ENCODE measurements around the gene FYB2. TPM values are rescaled to one million over a fixed set of nuclear protein-coding genes. Genes with fewer than 3 reads are reported as not detected.

FYB2 gene, protein sequence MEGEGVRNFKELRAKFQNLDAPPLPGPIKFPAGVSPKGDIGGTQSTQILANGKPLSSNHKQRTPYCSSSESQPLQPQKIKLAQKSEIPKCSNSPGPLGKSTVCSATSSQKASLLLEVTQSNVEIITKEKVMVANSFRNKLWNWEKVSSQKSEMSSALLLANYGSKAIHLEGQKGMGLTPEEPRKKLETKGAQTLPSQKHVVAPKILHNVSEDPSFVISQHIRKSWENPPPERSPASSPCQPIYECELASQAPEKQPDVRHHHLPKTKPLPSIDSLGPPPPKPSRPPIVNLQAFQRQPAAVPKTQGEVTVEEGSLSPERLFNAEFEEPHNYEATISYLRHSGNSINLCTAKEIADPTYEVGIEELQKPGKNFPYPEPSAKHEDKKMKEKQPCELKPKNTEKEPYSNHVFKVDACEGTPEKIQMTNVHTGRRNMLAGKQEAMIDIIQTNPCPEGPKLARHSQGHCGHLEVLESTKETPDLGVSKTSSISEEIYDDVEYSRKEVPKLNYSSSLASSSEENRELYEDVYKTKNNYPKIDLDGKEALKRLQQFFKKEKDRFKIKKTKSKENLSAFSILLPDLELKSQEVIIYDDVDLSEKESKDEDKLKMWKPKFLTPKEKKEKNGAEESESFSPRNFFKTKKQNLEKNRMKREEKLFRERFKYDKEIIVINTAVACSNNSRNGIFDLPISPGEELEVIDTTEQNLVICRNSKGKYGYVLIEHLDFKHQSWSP
- not detected for total RNA-seq

DNA sequence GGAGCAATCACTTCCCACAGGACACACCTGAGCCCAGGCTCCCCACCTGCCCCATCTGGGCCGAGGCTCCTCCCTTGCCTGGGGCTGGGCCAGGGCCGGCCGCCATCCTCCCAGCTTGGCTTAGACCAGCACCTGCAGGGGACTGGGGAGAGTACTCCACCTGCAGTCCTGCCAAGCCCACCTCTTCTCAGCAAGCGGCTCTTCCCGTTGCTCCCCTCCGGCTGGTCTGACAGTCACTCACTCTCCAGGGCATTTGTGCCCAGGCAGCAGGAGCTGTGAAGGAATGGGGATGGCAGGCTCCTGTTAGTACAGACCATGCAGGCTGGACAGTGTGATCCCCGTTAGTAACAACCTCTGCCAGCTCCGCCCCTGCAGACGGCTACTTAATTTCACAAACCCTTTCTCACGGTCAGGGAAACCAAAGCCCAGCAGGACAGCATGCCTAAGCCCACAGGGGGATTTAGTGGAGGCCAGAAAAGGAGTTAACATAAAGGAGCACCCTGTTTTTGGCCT is at the start of gene FYB2:
FYB2 (minus strand) TSS at position 18 of the 513 bp plus-strand sequence. CDS start 114 bp downstream, outside the sequence.
- H3K36me3 Mint-ChIP-seq, result no peaks in the 10 kb centered on the region
- no peak for DNase-seq
- H3K27me3 Mint-ChIP-seq, result peaks cover 8% of the 10 kb centered on the region
- intact Hi-C loops (cut with micrococcal nuclease), result no loop called here
- H3K4me1 Mint-ChIP-seq (ENCODE audit: low read depth), result no peaks in the 10 kb centered on the region
- H3K27ac Mint-ChIP-seq, result no peak within 1 kb of the TSS
- POLR2A ChIA-PET, result no interaction called here
- H3K9me3 Mint-ChIP-seq, result no peaks in the 10 kb centered on the region
- H3K4me3 Mint-ChIP-seq, result no peak within 1 kb of the TSS
- CTCF ChIA-PET, result no interaction called here

DNA sequence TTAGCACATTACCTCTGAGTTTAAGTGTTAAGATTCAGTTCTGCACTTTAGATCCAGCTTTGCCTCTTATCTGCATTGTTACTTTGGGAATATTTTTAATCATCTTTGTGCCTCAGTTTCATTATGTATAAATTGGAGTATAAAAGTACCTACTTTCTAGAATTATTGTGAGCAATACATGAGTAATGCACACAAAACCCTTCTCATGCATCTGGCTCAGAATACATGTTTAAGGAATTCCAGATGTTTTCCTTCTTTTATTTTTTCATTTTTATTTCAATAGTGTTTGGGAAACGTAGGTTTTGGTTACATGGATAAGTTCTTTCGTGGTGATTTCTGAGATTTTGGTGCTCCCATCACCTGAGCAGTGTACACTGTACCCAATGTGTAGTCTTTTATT is 49.6 kb upstream of the FYB2 start:
- POLR2A ChIA-PET, result no interaction called here
- no peak for DNase-seq
- intact Hi-C loops (cut with micrococcal nuclease), result no loop called here
- H3K4me3 Mint-ChIP-seq, result no peak overlapping the region
- peaks cover 8% of the 10 kb centered on the region for H3K27me3 Mint-ChIP-seq
- H3K9me3 Mint-ChIP-seq, result no peaks in the 10 kb centered on the region
- CTCF ChIA-PET, result no interaction called here
- H3K27ac Mint-ChIP-seq, result no peak overlapping the region
- no peaks in the 10 kb centered on the region for H3K36me3 Mint-ChIP-seq
- H3K4me1 Mint-ChIP-seq (ENCODE audit: low read depth), result no peaks in the 10 kb centered on the region

DNA sequence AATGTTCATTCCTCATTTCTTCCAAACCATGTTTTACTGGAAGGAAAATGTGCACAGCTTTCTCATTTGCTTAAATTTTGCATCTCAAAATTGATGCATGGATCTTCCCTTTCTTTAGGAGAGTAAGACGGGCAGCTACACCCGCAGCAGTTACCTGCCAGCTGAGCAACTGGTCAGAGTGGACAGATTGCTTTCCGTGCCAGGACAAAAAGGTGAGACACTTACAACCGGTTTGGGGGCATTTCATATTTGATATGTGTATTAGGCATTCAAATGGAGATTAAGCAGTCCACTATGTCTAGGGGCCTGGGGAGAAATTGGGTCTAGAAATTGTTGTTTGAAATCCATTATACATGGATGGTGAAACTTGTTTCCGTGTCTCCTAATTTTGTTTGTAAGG is 48.3 kb upstream of the FYB2 start:
- Mint-ChIP-seq H3K9me3 (no peaks in the 10 kb centered on the region), H3K4me1 (ENCODE audit: low read depth) (no peaks in the 10 kb centered on the region), H3K27ac (no peak overlapping the region), H3K27me3 (peaks cover 6% of the 10 kb centered on the region), H3K36me3 (no peaks in the 10 kb centered on the region), H3K4me3 (no peak overlapping the region)
- no peak for DNase-seq
- ChIA-PET CTCF (no interaction called here), POLR2A (no interaction called here)
- intact Hi-C loops (cut with micrococcal nuclease), result no loop called here

DNA sequence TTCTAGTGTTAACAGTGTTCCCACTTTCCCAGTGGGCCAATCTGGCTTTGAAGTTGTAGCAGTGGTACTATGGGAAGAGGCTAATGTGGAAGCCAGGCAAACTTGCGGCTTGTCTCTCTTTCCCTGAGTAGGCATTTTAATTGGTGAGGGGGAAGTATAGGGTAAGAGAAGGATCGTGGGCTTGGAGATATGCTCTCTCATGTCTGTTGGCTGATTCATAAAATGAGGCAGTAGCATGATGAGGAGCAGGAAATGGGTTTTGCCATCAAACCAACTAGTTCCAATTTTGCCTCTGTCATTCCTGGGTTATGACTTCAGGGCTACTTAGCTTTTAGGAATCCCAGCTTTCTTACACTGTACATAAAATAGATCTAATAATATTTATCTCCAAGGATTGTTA is 47.5 kb upstream of the FYB2 start:
- DNase-seq, result no peak
- POLR2A ChIA-PET, result no interaction called here
- Mint-ChIP-seq H3K4me3 (no peak overlapping the region), H3K27ac (no peak overlapping the region), H3K36me3 (no peaks in the 10 kb centered on the region), H3K27me3 (peaks cover 5% of the 10 kb centered on the region), H3K9me3 (no peaks in the 10 kb centered on the region), H3K4me1 (ENCODE audit: low read depth) (no peaks in the 10 kb centered on the region)
- CTCF ChIA-PET, result no interaction called here
- intact Hi-C loops (cut with micrococcal nuclease), result no loop called here

DNA sequence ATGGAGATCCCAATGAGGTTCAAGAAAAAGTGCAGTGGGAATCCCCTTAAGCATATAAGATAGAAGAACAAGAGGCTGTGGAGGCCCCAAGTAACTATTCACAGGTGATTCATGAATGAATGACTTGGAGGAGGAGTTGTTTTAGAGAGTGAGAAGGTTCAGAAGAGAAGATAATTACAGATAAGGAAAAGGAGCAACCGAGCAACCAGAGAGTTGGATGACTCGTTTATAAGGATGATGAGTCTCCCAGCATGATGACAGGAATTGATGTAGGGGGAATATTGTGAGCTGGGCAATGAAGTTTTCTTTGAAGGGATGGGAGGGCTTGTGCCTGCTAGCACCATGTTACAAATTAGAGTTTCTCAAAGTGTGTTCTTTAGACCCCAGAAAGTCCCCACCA is 45.2 kb upstream of the FYB2 start:
- intact Hi-C loops (cut with micrococcal nuclease), result no loop called here
- no peaks in the 10 kb centered on the region for H3K4me1 Mint-ChIP-seq (ENCODE audit: low read depth)
- no peak overlapping the region for H3K4me3 Mint-ChIP-seq
- ChIA-PET POLR2A (no interaction called here), CTCF (no interaction called here)
- no peaks in the 10 kb centered on the region for H3K36me3 Mint-ChIP-seq
- H3K9me3 Mint-ChIP-seq, result no peaks in the 10 kb centered on the region
- no peak for DNase-seq
- H3K27me3 Mint-ChIP-seq, result peaks cover 3% of the 10 kb centered on the region
- H3K27ac Mint-ChIP-seq, result no peak overlapping the region

DNA sequence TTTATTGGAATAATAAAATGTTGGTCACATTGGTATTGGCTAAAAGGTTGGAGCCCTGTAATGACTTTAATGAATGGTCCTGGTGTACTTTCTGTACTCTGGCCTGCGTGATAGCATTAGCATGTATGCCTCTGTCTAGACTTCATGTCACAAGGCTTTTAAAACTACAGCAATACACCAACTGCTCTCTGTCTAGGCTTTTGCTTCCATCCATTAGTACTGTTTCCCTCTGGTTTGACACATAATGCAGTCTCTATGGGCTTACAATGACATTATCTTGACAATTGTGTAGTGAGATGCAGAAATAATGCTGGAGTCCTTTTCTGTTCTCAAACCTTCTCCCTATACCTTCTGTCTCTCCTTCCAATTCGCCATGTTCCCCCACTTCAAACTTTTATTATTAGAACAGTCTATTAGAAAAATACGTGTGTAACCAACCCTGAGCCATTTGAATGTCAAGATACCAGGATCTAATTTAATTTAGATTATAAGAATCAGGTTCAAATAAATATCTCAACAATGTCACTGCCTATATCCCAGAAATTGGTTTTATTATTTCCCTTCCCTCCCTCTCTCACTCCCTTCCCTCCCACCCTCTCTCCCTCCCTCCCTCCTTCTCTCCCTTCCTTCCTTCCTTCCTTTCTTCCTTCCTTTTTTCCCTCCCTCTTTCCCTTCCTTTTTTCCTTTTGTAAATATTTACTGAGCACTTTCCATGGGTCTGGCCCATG is 44.2 kb upstream of the FYB2 start:
- intact Hi-C loops (cut with micrococcal nuclease), result no loop called here
- Mint-ChIP-seq H3K36me3 (no peaks in the 10 kb centered on the region), H3K27me3 (peaks cover 3% of the 10 kb centered on the region), H3K9me3 (no peaks in the 10 kb centered on the region), H3K4me1 (ENCODE audit: low read depth) (no peaks in the 10 kb centered on the region), H3K27ac (no peak overlapping the region), H3K4me3 (no peak overlapping the region)
- DNase-seq, result no peak
- CTCF ChIA-PET, result no interaction called here
- POLR2A ChIA-PET, result no interaction called here

DNA sequence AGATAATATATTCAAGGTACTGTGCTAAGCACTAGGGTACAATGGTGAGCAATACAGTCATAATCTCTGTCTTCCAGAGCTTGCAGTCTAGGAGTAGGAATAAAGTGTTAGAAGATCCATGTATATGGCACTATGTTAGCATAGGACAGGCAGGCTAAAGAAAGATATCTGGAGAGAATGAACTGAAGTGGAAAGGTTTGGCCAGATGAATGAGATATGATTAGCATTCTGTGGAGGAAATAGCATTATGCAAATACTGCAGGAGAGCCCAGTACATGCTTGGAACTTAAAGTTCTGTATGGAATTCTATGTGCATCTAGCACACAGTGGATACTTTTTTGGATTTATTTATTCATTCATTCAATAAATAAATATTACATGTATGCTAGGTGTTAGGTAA is 40.1 kb upstream of the FYB2 start:
- POLR2A ChIA-PET, result no interaction called here
- CTCF ChIA-PET, result no interaction called here
- Mint-ChIP-seq H3K9me3 (no peaks in the 10 kb centered on the region), H3K4me3 (no peak overlapping the region), H3K4me1 (ENCODE audit: low read depth) (no peaks in the 10 kb centered on the region), H3K27me3 (peaks cover 2% of the 10 kb centered on the region), H3K27ac (no peak overlapping the region), H3K36me3 (no peaks in the 10 kb centered on the region)
- DNase-seq, result no peak
- intact Hi-C loops (cut with micrococcal nuclease), result no loop called here

DNA sequence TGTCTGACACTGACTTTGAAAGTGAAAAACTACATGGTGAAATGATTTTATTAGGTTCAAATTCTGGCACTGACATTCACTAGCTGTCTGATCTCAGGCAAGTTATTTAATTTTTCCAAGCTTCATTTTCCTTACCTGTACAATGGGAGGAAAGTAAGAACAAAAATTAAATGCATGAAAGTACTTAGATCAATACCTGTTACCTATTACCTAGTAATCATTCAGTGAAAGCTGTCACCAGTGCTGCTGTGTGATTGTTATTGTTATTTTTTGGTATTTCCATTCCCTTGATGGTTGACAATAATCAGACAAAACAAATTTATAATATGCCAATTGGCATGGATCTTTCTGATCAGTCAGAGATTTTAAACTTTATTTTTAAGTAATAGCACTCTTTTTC is 37.0 kb upstream of the FYB2 start:
- Mint-ChIP-seq H3K4me1 (ENCODE audit: low read depth) (no peaks in the 10 kb centered on the region), H3K9me3 (no peaks in the 10 kb centered on the region), H3K36me3 (no peaks in the 10 kb centered on the region), H3K27me3 (peaks cover 2% of the 10 kb centered on the region), H3K4me3 (no peak overlapping the region), H3K27ac (no peak overlapping the region)
- DNase-seq, result no peak
- ChIA-PET POLR2A (no interaction called here), CTCF (no interaction called here)
- intact Hi-C loops (cut with micrococcal nuclease), result no loop called here

DNA sequence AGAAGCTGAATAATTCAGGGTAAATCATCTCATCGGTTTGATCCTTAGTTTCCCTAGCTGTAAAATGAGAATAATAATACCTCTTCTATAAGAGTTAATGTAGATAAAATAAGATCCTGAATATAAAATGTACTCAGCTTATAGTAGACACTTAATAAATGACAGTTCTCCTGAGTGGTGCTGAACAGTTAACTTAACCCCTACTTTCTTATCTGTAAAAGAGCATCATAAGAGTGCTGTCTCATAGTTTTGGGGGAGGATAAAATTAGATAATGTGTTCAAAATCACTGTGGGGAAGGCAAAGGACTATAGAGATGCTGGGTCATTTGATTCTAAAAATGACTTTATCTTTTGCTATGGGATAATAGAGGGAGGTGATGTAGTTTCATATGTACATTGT is 36.0 kb upstream of the FYB2 start:
- ChIA-PET POLR2A (no interaction called here), CTCF (interaction anchor here (0.8 kb wide), 1 partner anchor 34 kb away, joined by 3 read pairs; no protein-coding TSS in a partner anchor)
- H3K27me3 Mint-ChIP-seq, result peaks cover 2% of the 10 kb centered on the region
- no peak overlapping the region for H3K4me3 Mint-ChIP-seq
- H3K4me1 Mint-ChIP-seq (ENCODE audit: low read depth), result no peaks in the 10 kb centered on the region
- no peaks in the 10 kb centered on the region for H3K36me3 Mint-ChIP-seq
- no peak for DNase-seq
- no peak overlapping the region for H3K27ac Mint-ChIP-seq
- H3K9me3 Mint-ChIP-seq, result no peaks in the 10 kb centered on the region
- intact Hi-C loops (cut with micrococcal nuclease), result no loop called here

DNA sequence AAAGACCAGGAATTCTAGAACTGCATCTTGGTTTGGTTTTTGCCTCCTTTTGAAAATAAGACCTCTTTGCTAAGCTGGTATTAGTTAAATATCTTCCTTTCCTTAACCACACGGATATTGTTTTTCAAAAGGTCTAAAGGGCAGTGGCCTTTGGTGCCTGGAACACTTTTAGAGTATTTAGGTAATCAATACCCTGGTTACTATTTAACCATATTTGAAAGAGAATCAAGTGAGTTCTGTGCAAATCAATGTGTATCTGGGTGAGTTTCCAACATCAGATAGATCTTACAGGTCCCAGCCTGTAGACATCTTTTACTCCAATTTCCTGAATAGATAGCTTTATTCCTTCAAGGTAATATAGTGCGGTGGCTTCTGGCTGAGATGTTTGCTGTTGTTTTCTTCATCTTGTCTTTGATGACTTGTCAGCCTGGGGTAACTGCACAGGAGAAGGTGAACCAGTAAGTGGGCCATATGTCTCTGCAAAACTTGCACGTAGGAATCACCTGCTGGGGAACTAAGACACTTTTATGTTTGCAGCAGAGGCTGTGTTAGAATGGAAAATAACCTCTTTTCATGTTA is 35.4 kb upstream of the FYB2 start, which contains the start of gene C8A:
C8A (plus strand) TSS at position 277 of the 579 bp plus-strand sequence; CDS start at position 382, 105 bp downstream.
- intact Hi-C loops (cut with micrococcal nuclease), result no loop called here
- POLR2A ChIA-PET, result no interaction called here
- CTCF ChIA-PET, result no interaction called here
- DNase-seq, result no peak
- no peak within 1 kb of the TSS for H3K4me3 Mint-ChIP-seq
- H3K4me1 Mint-ChIP-seq (ENCODE audit: low read depth), result no peaks in the 10 kb centered on the region
- peaks cover 2% of the 10 kb centered on the region for H3K27me3 Mint-ChIP-seq
- no peaks in the 10 kb centered on the region for H3K36me3 Mint-ChIP-seq
- H3K27ac Mint-ChIP-seq, result no peak within 1 kb of the TSS
- no peaks in the 10 kb centered on the region for H3K9me3 Mint-ChIP-seq

DNA sequence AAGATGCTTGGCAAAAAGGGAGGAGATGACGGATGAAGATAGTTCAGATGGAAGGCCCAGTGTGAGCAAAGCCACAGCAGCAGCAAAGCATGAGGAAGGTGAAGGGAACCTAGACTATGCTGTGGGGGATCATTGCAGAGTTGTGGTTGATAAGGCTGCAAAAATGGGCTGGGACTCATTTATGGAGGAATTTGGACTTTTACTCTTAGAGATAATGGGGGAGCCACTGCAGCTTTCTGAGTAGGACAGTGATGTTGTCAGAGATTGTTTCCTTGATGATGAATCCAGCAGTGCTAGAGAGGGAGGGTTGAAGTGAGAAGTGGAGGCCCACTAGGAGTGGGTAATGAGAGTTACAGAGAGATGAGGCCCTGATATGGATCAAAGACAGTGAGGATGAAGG is 33.3 kb upstream of the FYB2 start:
- CTCF ChIA-PET, result no interaction called here

DNA sequence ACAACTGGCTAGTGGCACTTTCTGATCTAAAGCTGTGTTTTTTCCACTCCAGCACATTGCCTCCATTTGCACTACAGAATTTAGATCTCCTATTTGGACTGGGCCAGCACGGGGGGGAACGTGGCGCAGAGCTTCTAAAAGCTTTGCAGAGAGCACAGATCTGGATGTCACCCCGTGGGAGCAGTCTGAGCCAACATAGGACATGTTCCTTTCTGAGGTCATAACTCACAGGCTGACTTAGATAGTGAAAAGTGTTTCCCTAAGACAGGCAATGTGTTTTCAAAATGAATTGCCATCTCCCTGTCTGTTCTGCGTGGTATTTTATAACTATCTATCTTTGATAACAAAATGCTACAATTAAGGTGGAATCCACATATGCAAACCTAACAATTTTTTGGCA is 31.7 kb upstream of the FYB2 start:
- no peak for DNase-seq
- ChIA-PET POLR2A (no interaction called here), CTCF (interaction anchor here (0.6 kb wide), 1 partner anchor 1196 kb away, joined by 3 read pairs; no protein-coding TSS in a partner anchor)
- H3K9me3 Mint-ChIP-seq, result no peaks in the 10 kb centered on the region
- no peaks in the 10 kb centered on the region for H3K27me3 Mint-ChIP-seq
- intact Hi-C loops (cut with micrococcal nuclease), result no loop called here
- no peak overlapping the region for H3K27ac Mint-ChIP-seq
- H3K4me3 Mint-ChIP-seq, result no peak overlapping the region
- no peaks in the 10 kb centered on the region for H3K4me1 Mint-ChIP-seq (ENCODE audit: low read depth)
- H3K36me3 Mint-ChIP-seq, result no peaks in the 10 kb centered on the region

More for the DNA sequence above, 33.3 kb upstream of the FYB2 start:
- intact Hi-C loops (cut with micrococcal nuclease), result no loop called here
- Mint-ChIP-seq H3K27ac (no peak overlapping the region), H3K27me3 (no peaks in the 10 kb centered on the region), H3K9me3 (no peaks in the 10 kb centered on the region), H3K36me3 (no peaks in the 10 kb centered on the region), H3K4me1 (ENCODE audit: low read depth) (no peaks in the 10 kb centered on the region), H3K4me3 (no peak overlapping the region)
- no peak for DNase-seq
- POLR2A ChIA-PET, result no interaction called here
